Measurements from ENCODE around the gene NADK. TPM values are rescaled to one million over a fixed set of nuclear protein-coding genes. Genes with fewer than 3 reads are reported as not detected.

The NADK gene
- total RNA-seq, 1 donor from 2014 or later = 68.1 TPM

DNA sequence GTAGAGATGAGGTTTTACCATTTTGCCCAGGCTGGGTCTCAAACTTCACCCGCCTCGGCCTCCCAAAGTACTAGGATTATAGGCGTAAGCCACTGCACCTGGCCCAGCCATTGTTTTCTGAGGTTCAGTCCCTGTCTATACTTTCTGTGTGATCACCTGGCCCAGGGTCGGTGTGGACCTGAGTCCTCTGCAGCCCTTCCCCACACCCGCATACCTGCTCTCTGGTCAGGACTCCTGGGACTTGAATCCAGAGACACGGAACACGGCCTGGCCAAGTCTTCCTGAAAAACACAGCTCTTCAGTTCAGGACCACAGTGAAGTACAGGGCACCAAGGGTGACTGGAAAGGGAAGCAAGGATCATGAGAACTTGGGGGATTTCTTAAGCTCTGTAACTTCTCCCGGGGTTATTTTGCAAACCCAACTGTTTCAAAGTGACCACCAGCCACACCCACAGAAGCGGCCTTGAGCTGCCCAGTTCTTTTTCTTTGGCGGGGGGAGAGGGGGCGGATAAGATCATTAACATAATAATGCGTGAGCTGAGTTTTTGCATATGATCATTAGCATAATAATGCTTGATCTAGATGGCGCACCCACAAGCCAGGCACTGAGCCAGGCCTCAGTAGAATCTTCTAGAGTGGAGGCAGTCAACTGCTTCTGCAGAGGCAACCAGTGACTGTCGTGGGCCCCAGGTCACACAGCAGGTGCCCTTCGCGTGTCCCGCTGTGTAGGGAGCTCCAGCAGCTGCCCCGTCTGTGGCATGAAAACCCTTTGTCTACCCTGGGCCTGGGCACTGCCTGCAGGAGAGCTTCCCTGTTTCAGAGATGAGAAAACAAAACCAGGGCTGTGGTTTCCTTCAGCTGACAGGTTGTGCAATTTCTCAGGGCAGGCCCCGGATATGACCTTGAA lies 1.7 kb upstream of the NADK start:
- DNase-seq (ENCODE audit: low read depth) = no peak
- Histone ChIP-seq H3K4me3 (ENCODE audit: low read depth, low read length) (no peak overlapping the region), H3K36me3 (ENCODE audit: control insufficient read depth, insufficient read depth, low read length) (no peaks in the 10 kb centered on the region), H3K27me3 (ENCODE audit: control insufficient read depth, insufficient read depth, low read length) (no peaks in the 10 kb centered on the region)
- TF ChIP-seq, protein P1, sequence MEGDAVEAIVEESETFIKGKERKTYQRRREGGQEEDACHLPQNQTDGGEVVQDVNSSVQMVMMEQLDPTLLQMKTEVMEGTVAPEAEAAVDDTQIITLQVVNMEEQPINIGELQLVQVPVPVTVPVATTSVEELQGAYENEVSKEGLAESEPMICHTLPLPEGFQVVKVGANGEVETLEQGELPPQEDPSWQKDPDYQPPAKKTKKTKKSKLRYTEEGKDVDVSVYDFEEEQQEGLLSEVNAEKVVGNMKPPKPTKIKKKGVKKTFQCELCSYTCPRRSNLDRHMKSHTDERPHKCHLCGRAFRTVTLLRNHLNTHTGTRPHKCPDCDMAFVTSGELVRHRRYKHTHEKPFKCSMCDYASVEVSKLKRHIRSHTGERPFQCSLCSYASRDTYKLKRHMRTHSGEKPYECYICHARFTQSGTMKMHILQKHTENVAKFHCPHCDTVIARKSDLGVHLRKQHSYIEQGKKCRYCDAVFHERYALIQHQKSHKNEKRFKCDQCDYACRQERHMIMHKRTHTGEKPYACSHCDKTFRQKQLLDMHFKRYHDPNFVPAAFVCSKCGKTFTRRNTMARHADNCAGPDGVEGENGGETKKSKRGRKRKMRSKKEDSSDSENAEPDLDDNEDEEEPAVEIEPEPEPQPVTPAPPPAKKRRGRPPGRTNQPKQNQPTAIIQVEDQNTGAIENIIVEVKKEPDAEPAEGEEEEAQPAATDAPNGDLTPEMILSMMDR (IDR thresholded peaks at IDR 0.05; ENCODE audit: insufficient read depth, low read length, poor library complexity, severe bottlenecking) = no peak

DNA sequence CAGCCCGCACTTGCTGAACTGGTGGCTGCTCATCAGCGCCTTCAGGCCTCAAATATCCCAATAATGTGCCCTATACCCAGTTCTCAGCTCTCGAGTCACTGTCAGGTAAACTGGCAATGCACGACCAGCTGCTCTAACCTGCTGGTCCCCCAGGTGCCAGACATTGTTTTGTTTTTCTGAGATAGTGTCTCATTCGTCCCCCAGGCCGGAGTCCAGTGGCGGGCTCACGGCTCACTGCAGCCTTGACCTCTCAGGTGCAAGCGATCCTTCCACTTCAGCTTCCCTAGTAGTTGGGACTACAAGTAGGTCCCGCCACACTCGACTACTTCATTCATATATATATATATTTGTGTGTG lies 1.0 kb upstream of the NADK start:
- Histone ChIP-seq H3K4me3 (ENCODE audit: low read depth, low read length) (peak overlapping the region; percentile 94), H3K36me3 (ENCODE audit: control insufficient read depth, insufficient read depth, low read length) (no peaks in the 10 kb centered on the region)
- TF ChIP-seq, protein P1 (IDR thresholded peaks at IDR 0.05; ENCODE audit: insufficient read depth, low read length, poor library complexity, severe bottlenecking) = no peak

DNA sequence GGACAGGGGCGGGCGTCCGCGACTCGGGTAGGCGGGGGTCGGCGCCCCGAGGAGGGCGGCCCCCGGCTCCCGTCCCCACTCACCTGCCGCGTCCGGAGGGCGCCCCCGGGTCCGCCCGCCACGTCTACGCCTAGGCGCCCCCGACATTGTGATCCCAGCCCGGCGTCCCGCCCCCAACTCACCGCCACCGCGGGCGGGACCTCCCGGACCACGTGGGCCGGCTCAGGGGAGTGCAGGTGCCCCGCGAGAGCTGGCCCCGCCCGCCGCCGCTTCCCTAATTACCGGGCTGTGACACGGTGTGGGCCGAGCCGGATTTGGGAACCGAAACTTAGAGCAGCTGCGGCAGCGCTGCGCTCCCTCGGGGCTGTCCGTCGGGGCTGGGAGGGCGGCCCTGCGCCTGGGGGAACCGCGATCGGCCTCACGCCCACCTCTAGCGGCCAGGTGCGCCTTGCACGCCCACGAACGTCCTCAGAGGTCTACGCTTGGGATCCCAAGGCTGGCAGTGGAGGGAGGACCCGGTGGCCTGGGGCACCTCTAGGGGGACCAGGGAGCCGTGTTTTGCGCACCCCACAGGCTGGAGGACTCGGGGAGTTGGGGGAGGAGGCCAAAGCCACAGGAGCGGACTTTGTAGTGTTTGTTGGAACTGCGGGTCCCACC lies 521 bp upstream of the NADK start:
- H3K36me3 ChIP-seq (ENCODE audit: control insufficient read depth, insufficient read depth, low read length) = no peaks in the 10 kb centered on the region
- no peak for DNase-seq (ENCODE audit: low read depth)
- H3K4me3 ChIP-seq (ENCODE audit: low read depth, low read length) = peak overlapping the region; percentile 94
- H3K27me3 ChIP-seq (ENCODE audit: control insufficient read depth, insufficient read depth, low read length) = no peaks in the 10 kb centered on the region
- TF ChIP-seq, protein P1 (IDR thresholded peaks at IDR 0.05; ENCODE audit: insufficient read depth, low read length, poor library complexity, severe bottlenecking) = peak; percentile 32

More for the DNA sequence above, 1.0 kb upstream of the NADK start:
- DNase-seq (ENCODE audit: low read depth) = no peak
- no peaks in the 10 kb centered on the region for H3K27me3 ChIP-seq (ENCODE audit: control insufficient read depth, insufficient read depth, low read length)

DNA sequence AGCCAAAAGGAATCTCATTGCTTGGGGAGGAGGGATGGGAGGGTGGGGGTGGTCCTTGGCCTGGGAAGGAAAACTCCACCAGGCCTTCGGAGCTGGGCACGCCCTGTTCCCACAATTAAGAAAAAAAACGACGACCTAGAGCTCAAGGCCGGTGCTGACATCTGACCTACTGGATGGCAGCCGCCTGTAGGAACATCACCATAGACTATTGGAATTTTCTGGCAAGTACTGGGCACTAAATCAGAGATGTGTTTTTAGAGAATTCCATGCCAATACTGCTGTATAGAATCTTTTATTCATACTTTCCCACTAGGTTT lies 729 bp downstream of the NADK start:
- TF ChIP-seq, protein P1 (IDR thresholded peaks at IDR 0.05; ENCODE audit: insufficient read depth, low read length, poor library complexity, severe bottlenecking) = no peak
- DNase-seq (ENCODE audit: low read depth) = no peak
- no peaks in the 10 kb centered on the region for H3K36me3 ChIP-seq (ENCODE audit: control insufficient read depth, insufficient read depth, low read length)
- peak overlapping the region; percentile 94 for H3K4me3 ChIP-seq (ENCODE audit: low read depth, low read length)
- H3K27me3 ChIP-seq (ENCODE audit: control insufficient read depth, insufficient read depth, low read length) = no peaks in the 10 kb centered on the region

DNA sequence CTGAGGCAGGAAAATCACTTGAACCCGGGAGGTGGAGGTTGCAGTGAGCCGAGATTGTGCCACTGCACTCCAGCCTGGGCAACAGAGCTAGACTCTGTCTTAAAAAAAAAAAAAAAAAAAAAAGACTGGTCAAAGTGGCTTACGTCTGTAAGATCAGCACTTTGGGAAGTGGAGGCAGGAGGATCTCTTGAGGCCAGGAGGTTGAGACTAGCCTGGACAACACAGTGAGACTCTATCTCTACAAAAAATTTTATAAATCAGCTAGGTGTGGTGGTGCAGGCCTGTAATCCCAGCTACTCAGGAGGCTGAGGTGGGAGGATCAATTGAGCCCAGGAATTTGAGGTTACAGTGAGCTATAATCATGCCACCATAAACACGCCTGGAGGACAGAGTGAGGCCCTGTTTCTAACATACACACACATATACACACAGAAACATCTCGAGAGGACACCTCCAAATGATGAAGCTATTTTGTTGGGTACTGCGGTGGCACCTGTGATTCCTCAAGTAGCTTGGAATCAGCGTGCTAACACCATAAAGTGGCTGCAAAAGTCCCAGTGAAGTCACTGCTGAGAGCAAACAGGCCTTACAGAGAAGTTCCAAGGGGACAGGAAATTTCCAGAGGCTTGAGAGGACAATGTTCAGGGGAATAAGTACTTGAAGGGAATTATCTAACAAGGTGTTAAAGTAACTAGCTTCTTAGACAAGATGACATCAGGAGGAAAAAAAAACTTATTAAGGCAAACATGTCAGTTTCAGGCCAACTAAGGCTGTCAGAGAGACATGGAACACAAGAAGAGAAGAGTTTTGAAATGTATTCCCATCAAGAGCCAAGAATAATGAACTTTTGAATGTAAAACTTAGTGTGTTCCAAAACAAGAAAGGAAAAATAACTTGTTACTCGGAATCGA lies 1.3 kb downstream of the NADK start:
- DNase-seq (ENCODE audit: low read depth) = no peak
- Histone ChIP-seq H3K4me3 (ENCODE audit: low read depth, low read length) (peak overlapping the region; percentile 94), H3K27me3 (ENCODE audit: control insufficient read depth, insufficient read depth, low read length) (no peaks in the 10 kb centered on the region), H3K36me3 (ENCODE audit: control insufficient read depth, insufficient read depth, low read length) (no peaks in the 10 kb centered on the region)
- TF ChIP-seq, protein P1 (IDR thresholded peaks at IDR 0.05; ENCODE audit: insufficient read depth, low read length, poor library complexity, severe bottlenecking) = no peak

All from kidney epithelial cell (primary cell).